Caco-2 (cell line): ENCODE measurements around the gene CDK14. TPM values are rescaled to one million over a fixed set of nuclear protein-coding genes. Genes with fewer than 3 reads are reported as not detected.

Source experiments
- BruUV-seq: library from RNA; stranded (reverse); fragments of 400-500 nt; replicated peaks from 2 replicates; lab custom pipeline; 2021; lab: Mats Ljungman, UMichigan
- CTCF ChIA-PET: fragments of 300-600 bp; sonication (Branson Sonifier 250); formaldehyde crosslinking; loops from one replicate; lab custom pipeline; 2022; ENCODE audit warnings: antibody characterized with exemption; lab: Charles Lee
- POLR2A ChIA-PET: fragments of 300-600 bp; sonication (Branson Sonifier 250); formaldehyde crosslinking; loops from one replicate; lab custom pipeline; 2022; ENCODE audit warnings: antibody characterized with exemption; lab: Charles Lee
- DNase-seq, 2 experiments: peaks; one replicate each; pipeline versions ENCODE4 v3.0.0 to v3.0.0-alpha.2; 2020 to 2022
- H3K27me3 ChIP-seq: replicated peaks from 2 replicates; pipeline ENCODE4 v1.6.0; 2011; ENCODE audit warnings: low read length; ENCODE audit not compliant: control insufficient read depth, insufficient read depth
- H3K36me3 ChIP-seq: 2 replicates; pipeline ENCODE4 v1.5.1; 2011; ENCODE audit warnings: low read length; ENCODE audit not compliant: control insufficient read depth, insufficient read depth
- H3K4me1 ChIP-seq: fragments of 250-450 bp; sonication (Bioruptor Pico); 2 replicates; pipeline ENCODE4 v1.5.1; 2020; ENCODE audit warnings: mild to moderate bottlenecking
- H3K4me3 ChIP-seq: 2 replicates; pipeline ENCODE4 v1.5.1; 2011; ENCODE audit warnings: low read depth, mild to moderate bottlenecking, control low read depth, low read length
- H3K9me3 ChIP-seq: fragments of 250-450 bp; sonication (Bioruptor Pico); 2 replicates; pipeline ENCODE4 v1.5.1; 2020; ENCODE audit warnings: mild to moderate bottlenecking, moderate library complexity
- H3K27ac Mint-ChIP-seq: one replicate; pipeline ENCODE4 v1.8.0; 2022; ENCODE audit warnings: mixed read lengths; ENCODE audit not compliant: unreplicated experiment
- H3K27me3 Mint-ChIP-seq: one replicate; pipeline ENCODE4 v1.8.0; 2022; ENCODE audit warnings: mixed read lengths; ENCODE audit not compliant: insufficient read depth, unreplicated experiment
- H3K36me3 Mint-ChIP-seq: one replicate; pipeline ENCODE4 v1.8.0; 2022; ENCODE audit warnings: mild to moderate bottlenecking, mixed read lengths; ENCODE audit not compliant: insufficient read depth, unreplicated experiment
- H3K4me1 Mint-ChIP-seq: one replicate; pipeline ENCODE4 v1.8.0; 2022; ENCODE audit warnings: low read depth, mixed read lengths; ENCODE audit not compliant: unreplicated experiment
- H3K4me3 Mint-ChIP-seq: one replicate; pipeline ENCODE4 v1.8.0; 2022; ENCODE audit warnings: mild to moderate bottlenecking, moderate library complexity, mixed read lengths; ENCODE audit not compliant: unreplicated experiment
- H3K9me3 Mint-ChIP-seq: one replicate; pipeline ENCODE4 v1.8.0; 2022; ENCODE audit warnings: mixed read lengths; ENCODE audit not compliant: unreplicated experiment
- intact Hi-C: fragments of 100-400 bp; cut with micrococcal nuclease; formaldehyde crosslinking; loops from one replicate; pipeline ENCODE4 v1.10.0; 2022; ENCODE audit not compliant: unreplicated experiment
- total RNA-seq: library from RNA; stranded (reverse); gene quantifications from 2 replicates; pipeline ENCODE4 v1.2.3, GENCODE V29; 2022
- TF ChIP-seq, protein P1 (sequence below), 2 experiments: fragments of 200-600 bp in 1 of 2; IDR thresholded peaks; 1 replicate in 1 of 2; 2 replicates in 1 of 2; pipeline versions ENCODE4 v1.5.1 to v1.8.0; 2011 to 2022; ENCODE audit warnings: antibody characterized with exemption in 1 of 2, control low read depth in 1 of 2, inconsistent platforms in 1 of 2, low read depth in 1 of 2, low read length in 1 of 2, mild to moderate bottlenecking in 1 of 2, moderate library complexity in 1 of 2; ENCODE audit not compliant: insufficient read depth in 1 of 2, severe bottlenecking in 1 of 2, unreplicated experiment in 1 of 2

The CDK14 gene
- total RNA-seq, 1 experiment from 2014 or later, result 18.2 TPM

DNA sequence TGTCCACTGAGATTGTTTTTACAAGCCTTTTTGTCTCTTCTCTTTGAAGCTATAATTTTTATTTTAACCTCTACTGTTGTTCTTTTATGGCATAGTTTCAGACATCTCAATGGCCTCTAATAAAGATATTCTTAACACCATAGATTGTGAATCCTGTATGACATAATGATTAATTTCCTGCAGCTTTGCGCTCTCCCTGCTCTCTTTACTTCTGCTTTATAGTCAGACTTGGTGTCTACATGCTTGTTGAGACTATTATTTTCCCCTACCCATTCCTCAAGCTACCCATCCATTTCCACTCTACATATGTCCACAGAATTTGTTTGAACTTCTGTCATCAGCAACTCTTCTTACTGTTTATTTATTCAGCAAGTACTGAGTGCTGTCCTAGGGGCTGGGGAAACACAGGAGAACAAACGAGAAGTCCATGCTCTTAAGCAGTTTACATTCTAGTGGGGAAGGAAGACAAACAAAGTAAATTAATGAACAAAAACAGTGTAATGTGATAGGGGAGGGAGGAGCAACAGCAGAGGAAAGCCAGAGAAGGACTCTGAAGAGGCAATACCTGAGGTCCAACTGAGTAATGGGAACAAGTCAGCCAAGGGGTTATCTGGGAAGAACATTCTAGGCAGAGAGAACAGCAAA, 110.1 kb downstream of the CDK14 start:
- Mint-ChIP-seq H3K27ac (peak overlapping the region; percentile 3), H3K27me3 (no peaks in the 10 kb centered on the region), H3K4me3 (no peak overlapping the region), H3K36me3 (no peaks in the 10 kb centered on the region), H3K9me3 (no peaks in the 10 kb centered on the region), H3K4me1 (peaks cover 31% of the 10 kb centered on the region)
- TF ChIP-seq, protein P1, sequence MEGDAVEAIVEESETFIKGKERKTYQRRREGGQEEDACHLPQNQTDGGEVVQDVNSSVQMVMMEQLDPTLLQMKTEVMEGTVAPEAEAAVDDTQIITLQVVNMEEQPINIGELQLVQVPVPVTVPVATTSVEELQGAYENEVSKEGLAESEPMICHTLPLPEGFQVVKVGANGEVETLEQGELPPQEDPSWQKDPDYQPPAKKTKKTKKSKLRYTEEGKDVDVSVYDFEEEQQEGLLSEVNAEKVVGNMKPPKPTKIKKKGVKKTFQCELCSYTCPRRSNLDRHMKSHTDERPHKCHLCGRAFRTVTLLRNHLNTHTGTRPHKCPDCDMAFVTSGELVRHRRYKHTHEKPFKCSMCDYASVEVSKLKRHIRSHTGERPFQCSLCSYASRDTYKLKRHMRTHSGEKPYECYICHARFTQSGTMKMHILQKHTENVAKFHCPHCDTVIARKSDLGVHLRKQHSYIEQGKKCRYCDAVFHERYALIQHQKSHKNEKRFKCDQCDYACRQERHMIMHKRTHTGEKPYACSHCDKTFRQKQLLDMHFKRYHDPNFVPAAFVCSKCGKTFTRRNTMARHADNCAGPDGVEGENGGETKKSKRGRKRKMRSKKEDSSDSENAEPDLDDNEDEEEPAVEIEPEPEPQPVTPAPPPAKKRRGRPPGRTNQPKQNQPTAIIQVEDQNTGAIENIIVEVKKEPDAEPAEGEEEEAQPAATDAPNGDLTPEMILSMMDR (IDR thresholded peaks at IDR 0.05; ENCODE audit: insufficient read depth in 1 of 2, low read depth in 1 of 2, low read length in 1 of 2, severe bottlenecking in 1 of 2, unreplicated experiment in 1 of 2), result no peak
- intact Hi-C loops, result no loop called here
- no peaks in the 10 kb centered on the region for H3K9me3 ChIP-seq
- H3K4me3 ChIP-seq, result no peak overlapping the region
- H3K36me3 ChIP-seq, result no peaks in the 10 kb centered on the region
- no TSS peak for BruUV-seq
- peaks cover 22% of the 10 kb centered on the region for H3K4me1 ChIP-seq
- H3K27me3 ChIP-seq, result no peaks in the 10 kb centered on the region
- no peak for DNase-seq
- CTCF ChIA-PET, result no interaction called here
- POLR2A ChIA-PET, result no interaction called here

- Mint-ChIP-seq H3K27me3 (no peaks in the 10 kb centered on the region), H3K27ac (no peak overlapping the region), H3K36me3 (no peaks in the 10 kb centered on the region), H3K9me3 (no peaks in the 10 kb centered on the region), H3K4me3 (no peak overlapping the region), H3K4me1 (peaks cover 38% of the 10 kb centered on the region)
- CTCF ChIA-PET, result interaction anchor here (1.2 to 1.4 kb wide), 2 partner anchors 41 to 220 kb away, joined by 4 to 5 read pairs; no protein-coding TSS in a partner anchor
- peak in 1 of 2 experiments; percentile 43 for DNase-seq
- Histone ChIP-seq H3K36me3 (no peaks in the 10 kb centered on the region), H3K27me3 (no peaks in the 10 kb centered on the region), H3K4me3 (no peak overlapping the region), H3K9me3 (no peaks in the 10 kb centered on the region), H3K4me1 (peaks cover 25% of the 10 kb centered on the region)
- TF ChIP-seq, protein P1 (IDR thresholded peaks at IDR 0.05; ENCODE audit: insufficient read depth in 1 of 2, low read depth in 1 of 2, low read length in 1 of 2, severe bottlenecking in 1 of 2, unreplicated experiment in 1 of 2), result peak; percentile 47 to 61
- no TSS peak for BruUV-seq
- intact Hi-C loops, result loop anchor here (1.0 kb wide), 1 partner anchor 325 kb away; no protein-coding TSS in a partner anchor
- POLR2A ChIA-PET, result no interaction called here
Measured at GRCh38 chr7:90708841-90709317, 112.8 kb downstream of the CDK14 start.

- Histone ChIP-seq H3K4me1 (peaks cover 25% of the 10 kb centered on the region), H3K4me3 (no peak overlapping the region), H3K9me3 (no peaks in the 10 kb centered on the region), H3K36me3 (no peaks in the 10 kb centered on the region; the same call in 1 of the 2 replicates), H3K27me3 (no peaks in the 10 kb centered on the region)
- intact Hi-C loops, result loop anchor here (10.0 kb wide), 1 partner anchor 195 kb away; no protein-coding TSS in a partner anchor
- H3K4me1 Mint-ChIP-seq, result peaks cover 38% of the 10 kb centered on the region
- TF ChIP-seq, protein P1 (IDR thresholded peaks at IDR 0.05; ENCODE audit: insufficient read depth in 1 of 2, low read depth in 1 of 2, low read length in 1 of 2, severe bottlenecking in 1 of 2, unreplicated experiment in 1 of 2), result no peak
- CTCF ChIA-PET, result interaction anchor here (1.2 to 1.4 kb wide), 2 partner anchors 40 to 219 kb away, joined by 4 to 5 read pairs; no protein-coding TSS in a partner anchor
- H3K9me3 Mint-ChIP-seq, result no peaks in the 10 kb centered on the region
- no peaks in the 10 kb centered on the region for H3K27me3 Mint-ChIP-seq
- DNase-seq, result no peak
- H3K4me3 Mint-ChIP-seq, result no peak overlapping the region
- BruUV-seq, result no TSS peak
- no peaks in the 10 kb centered on the region for H3K36me3 Mint-ChIP-seq
- peak overlapping the region; percentile 8 for H3K27ac Mint-ChIP-seq
- POLR2A ChIA-PET, result no interaction called here
Measured at GRCh38 chr7:90709501-90710465, 113.7 kb downstream of the CDK14 start.
